HEK293 (cell line): Measurements from ENCODE around the gene MYO15B.

Experiments used
- CTCF ChIA-PET: fragments of 350-600 bp; formaldehyde crosslinking; extraction: SDS; loops from one replicate; lab custom pipeline; 2021; ENCODE audit warnings: antibody characterized with exemption; lab: Yijun Ruan, JAX
- POLR2A ChIA-PET: fragments of 300-600 bp; formaldehyde crosslinking; extraction: SDS; loops from one replicate; lab custom pipeline; 2020; ENCODE audit warnings: antibody characterized with exemption, inconsistent platforms; lab: Yijun Ruan, JAX
- H3K27ac ChIP-seq: fragments of 200-500 bp; sonication (Bioruptor generic); 2 replicates; pipeline ENCODE4 v1.5.1; 2014; ENCODE audit warnings: low read depth, low read length, control low read depth, inconsistent platforms; ENCODE audit errors: extremely low read depth
- H3K36me3 ChIP-seq, 2 experiments: fragments of 200-500 bp in 1 of 2; sonication (Bioruptor generic) in 1 of 2; 1 replicate in 1 of 2; 2 replicates in 1 of 2; pipeline ENCODE4 v1.5.1; 2014 to 2017; ENCODE audit warnings: inconsistent platforms in 2 of 2, low read length in 2 of 2; ENCODE audit not compliant: control insufficient read depth in 2 of 2, insufficient read depth in 1 of 2
- H3K4me1 ChIP-seq: fragments of 200-500 bp; sonication (Bioruptor generic); 2 replicates; pipeline ENCODE4 v1.5.1; 2014; ENCODE audit warnings: mild to moderate bottlenecking, low read length, inconsistent platforms; ENCODE audit not compliant: control insufficient read depth, insufficient read depth
- H3K4me3 ChIP-seq: 2 replicates; pipeline ENCODE4 v1.5.1; 2011; ENCODE audit warnings: low read depth, mild to moderate bottlenecking, control low read depth, low read length, moderate library complexity
- H3K9me3 ChIP-seq: fragments of 200-500 bp; sonication (Bioruptor generic); 2 replicates; pipeline ENCODE4 v1.5.1; 2014; ENCODE audit warnings: low read depth, low read length, inconsistent platforms; ENCODE audit not compliant: control insufficient read depth, insufficient read depth
- GFI1B ChIP-seq: fragments of 450-650 bp; formaldehyde crosslinking; IDR thresholded peaks from 2 replicates; pipeline ENCODE4 v1.5.1; 2016; ENCODE audit warnings: missing biosample characterization, missing genetic modification characterization
- GLIS1 ChIP-seq: fragments of 450-650 bp; formaldehyde crosslinking; IDR thresholded peaks from 2 replicates; pipeline ENCODE4 v1.5.1; 2016; ENCODE audit warnings: missing biosample characterization, missing genetic modification characterization
- GLIS2 ChIP-seq: fragments of 450-650 bp; formaldehyde crosslinking; IDR thresholded peaks from 2 replicates; pipeline ENCODE4 v1.5.1; 2016; ENCODE audit warnings: missing biosample characterization, missing genetic modification characterization
- SCRT1 ChIP-seq: fragments of 450-650 bp; formaldehyde crosslinking; IDR thresholded peaks from 2 replicates; pipeline ENCODE4 v1.5.1; 2016; ENCODE audit warnings: missing biosample characterization, missing genetic modification characterization, borderline replicate concordance
- SP2 ChIP-seq: fragments of 450-650 bp; formaldehyde crosslinking; IDR thresholded peaks from 2 replicates; pipeline ENCODE4 v1.5.1; 2016; ENCODE audit warnings: missing biosample characterization, missing genetic modification characterization
- ZBTB20 ChIP-seq: fragments of 450-650 bp; formaldehyde crosslinking; IDR thresholded peaks from 2 replicates; pipeline ENCODE4 v1.5.1; 2016; ENCODE audit warnings: missing biosample characterization, missing genetic modification characterization
- ZBTB21 ChIP-seq: fragments of 450-650 bp; formaldehyde crosslinking; IDR thresholded peaks from 2 replicates; pipeline ENCODE4 v1.5.1; 2017; ENCODE audit warnings: missing biosample characterization, missing genetic modification characterization
- ZFP37 ChIP-seq: fragments of 450-650 bp; formaldehyde crosslinking; IDR thresholded peaks from 2 replicates; pipeline ENCODE4 v1.5.1; 2016; ENCODE audit warnings: missing biosample characterization, missing genetic modification characterization
- ZNF133 ChIP-seq: fragments of 450-650 bp; formaldehyde crosslinking; IDR thresholded peaks from 2 replicates; pipeline ENCODE4 v1.5.1; 2016; ENCODE audit warnings: missing biosample characterization, missing genetic modification characterization
- ZNF248 ChIP-seq: fragments of 450-650 bp; formaldehyde crosslinking; IDR thresholded peaks from 2 replicates; pipeline ENCODE4 v1.5.1; 2017; ENCODE audit warnings: missing biosample characterization, missing genetic modification characterization
- ZNF302 ChIP-seq: fragments of 450-650 bp; formaldehyde crosslinking; IDR thresholded peaks from 2 replicates; pipeline ENCODE4 v1.5.1; 2016; ENCODE audit warnings: missing biosample characterization, missing genetic modification characterization, low read depth
- ZNF473 ChIP-seq: fragments of 450-650 bp; formaldehyde crosslinking; IDR thresholded peaks from 2 replicates; pipeline ENCODE4 v1.5.1; 2017; ENCODE audit warnings: missing biosample characterization, missing genetic modification characterization
- ZNF529 ChIP-seq: fragments of 450-650 bp; formaldehyde crosslinking; IDR thresholded peaks from 2 replicates; pipeline ENCODE4 v1.5.1; 2017; ENCODE audit warnings: missing genetic modification characterization, missing biosample characterization; ENCODE audit not compliant: insufficient replicate concordance
- ZNF600 ChIP-seq: fragments of 450-650 bp; formaldehyde crosslinking; IDR thresholded peaks from 2 replicates; pipeline ENCODE4 v1.5.1; 2016; ENCODE audit warnings: missing biosample characterization, missing genetic modification characterization
- ZNF76 ChIP-seq: fragments of 450-650 bp; formaldehyde crosslinking; IDR thresholded peaks from 2 replicates; pipeline ENCODE4; 2016; ENCODE audit warnings: low read depth, missing biosample characterization, missing genetic modification characterization, borderline replicate concordance
- TF ChIP-seq, protein P1 (sequence below): fragments of 450-650 bp; formaldehyde crosslinking; IDR thresholded peaks from 2 replicates; pipeline ENCODE4 v1.5.1; 2016; ENCODE audit warnings: missing biosample characterization, missing genetic modification characterization
- TF ChIP-seq, protein P2 (sequence below): fragments of 450-650 bp; formaldehyde crosslinking; IDR thresholded peaks from 2 replicates; pipeline ENCODE4; 2016; ENCODE audit warnings: missing biosample characterization, missing genetic modification characterization
- TF ChIP-seq, protein P3 (sequence below): fragments of 450-650 bp; formaldehyde crosslinking; IDR thresholded peaks from 2 replicates; pipeline ENCODE4 v1.5.1; 2016; ENCODE audit warnings: missing biosample characterization, missing genetic modification characterization, low read depth
- TF ChIP-seq, protein P4 (sequence below): fragments of 450-650 bp; formaldehyde crosslinking; IDR thresholded peaks from 2 replicates; pipeline ENCODE4 v1.5.1; 2016; ENCODE audit warnings: missing biosample characterization, missing genetic modification characterization

MYO15B gene

DNA sequence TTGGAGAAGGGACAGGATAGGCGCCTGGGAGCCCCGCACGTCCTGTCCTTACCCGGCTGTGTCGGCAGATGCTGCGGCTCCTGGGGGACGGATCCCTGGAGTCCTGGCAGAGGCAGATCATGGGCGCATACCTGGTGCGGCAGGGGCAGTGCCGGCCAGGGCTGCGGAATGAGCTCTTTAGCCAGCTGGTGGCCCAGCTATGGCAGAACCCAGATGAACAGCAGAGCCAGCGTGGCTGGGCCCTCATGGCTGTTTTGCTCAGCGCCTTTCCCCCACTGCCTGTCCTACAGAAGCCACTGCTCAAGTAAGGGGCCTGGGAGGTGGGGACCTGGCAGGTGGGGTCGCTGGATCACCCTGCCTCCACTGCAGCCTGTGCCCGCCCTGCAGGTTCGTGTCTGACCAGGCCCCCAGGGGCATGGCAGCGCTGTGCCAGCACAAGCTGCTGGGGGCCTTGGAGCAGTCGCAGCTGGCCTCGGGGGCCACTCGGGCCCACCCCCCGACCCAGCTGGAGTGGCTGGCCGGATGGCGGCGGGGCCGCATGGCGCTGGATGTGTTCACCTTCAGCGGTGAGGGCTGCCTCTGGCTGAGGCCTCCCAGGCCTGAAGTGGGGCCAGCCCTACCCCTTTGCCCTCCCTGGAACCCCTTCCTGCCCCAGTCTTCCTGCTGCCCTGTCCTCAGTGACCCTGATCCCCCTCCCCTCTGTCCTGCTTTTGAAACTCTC is 25.5 kb downstream of the MYO15B start:
- POLR2A ChIA-PET = interaction anchor here (0.8 kb wide), 1 partner anchor 17 kb away, joined by 3 read pairs; no protein-coding TSS in a partner anchor
- Histone ChIP-seq H3K9me3 (no peaks in the 10 kb centered on the region), H3K27ac (no peak overlapping the region), H3K36me3 (no peaks in the 10 kb centered on the region), H3K4me3 (no peak overlapping the region), H3K4me1 (no peaks in the 10 kb centered on the region)
- TF ChIP-seq, protein P1, sequence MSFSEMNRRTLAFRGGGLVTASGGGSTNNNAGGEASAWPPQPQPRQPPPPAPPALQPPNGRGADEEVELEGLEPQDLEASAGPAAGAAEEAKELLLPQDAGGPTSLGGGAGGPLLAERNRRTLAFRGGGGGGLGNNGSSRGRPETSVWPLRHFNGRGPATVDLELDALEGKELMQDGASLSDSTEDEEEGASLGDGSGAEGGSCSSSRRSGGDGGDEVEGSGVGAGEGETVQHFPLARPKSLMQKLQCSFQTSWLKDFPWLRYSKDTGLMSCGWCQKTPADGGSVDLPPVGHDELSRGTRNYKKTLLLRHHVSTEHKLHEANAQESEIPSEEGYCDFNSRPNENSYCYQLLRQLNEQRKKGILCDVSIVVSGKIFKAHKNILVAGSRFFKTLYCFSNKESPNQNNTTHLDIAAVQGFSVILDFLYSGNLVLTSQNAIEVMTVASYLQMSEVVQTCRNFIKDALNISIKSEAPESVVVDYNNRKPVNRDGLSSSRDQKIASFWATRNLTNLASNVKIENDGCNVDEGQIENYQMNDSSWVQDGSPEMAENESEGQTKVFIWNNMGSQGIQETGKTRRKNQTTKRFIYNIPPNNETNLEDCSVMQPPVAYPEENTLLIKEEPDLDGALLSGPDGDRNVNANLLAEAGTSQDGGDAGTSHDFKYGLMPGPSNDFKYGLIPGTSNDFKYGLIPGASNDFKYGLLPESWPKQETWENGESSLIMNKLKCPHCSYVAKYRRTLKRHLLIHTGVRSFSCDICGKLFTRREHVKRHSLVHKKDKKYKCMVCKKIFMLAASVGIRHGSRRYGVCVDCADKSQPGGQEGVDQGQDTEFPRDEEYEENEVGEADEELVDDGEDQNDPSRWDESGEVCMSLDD (tag by site-specific recombination) = no peak
- TF ChIP-seq ZBTB20 (tag by site-specific recombination) (no peak), GFI1B (no peak), GLIS2 (tag by site-specific recombination) (peak; percentile 13; the same call in 1 of the 2 replicates), ZNF473 (no peak), ZNF302 (tag by site-specific recombination) (no peak), ZNF600 (tag by site-specific recombination) (peak; percentile 45; the same call in 1 of the 2 replicates), ZBTB21 (tag by site-specific recombination) (no peak), SP2 (tag by site-specific recombination) (no peak), ZNF248 (tag by site-specific recombination) (no peak), ZFP37 (tag by site-specific recombination) (no peak)
- TF ChIP-seq, protein P2, sequence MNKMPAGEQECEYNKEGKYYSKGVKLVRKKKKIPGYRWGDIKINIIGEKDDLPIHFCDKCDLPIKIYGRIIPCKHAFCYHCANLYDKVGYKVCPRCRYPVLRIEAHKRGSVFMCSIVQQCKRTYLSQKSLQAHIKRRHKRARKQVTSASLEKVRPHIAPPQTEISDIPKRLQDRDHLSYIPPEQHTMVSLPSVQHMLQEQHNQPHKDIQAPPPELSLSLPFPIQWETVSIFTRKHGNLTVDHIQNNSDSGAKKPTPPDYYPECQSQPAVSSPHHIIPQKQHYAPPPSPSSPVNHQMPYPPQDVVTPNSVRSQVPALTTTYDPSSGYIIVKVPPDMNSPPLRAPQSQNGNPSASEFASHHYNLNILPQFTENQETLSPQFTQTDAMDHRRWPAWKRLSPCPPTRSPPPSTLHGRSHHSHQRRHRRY = no peak
- CTCF ChIA-PET = interaction anchor here (0.6 to 10.3 kb wide), 4 partner anchors 12 to 1022 kb away, joined by 3 to 102 read pairs (median 4); no protein-coding TSS in a partner anchor

DNA sequence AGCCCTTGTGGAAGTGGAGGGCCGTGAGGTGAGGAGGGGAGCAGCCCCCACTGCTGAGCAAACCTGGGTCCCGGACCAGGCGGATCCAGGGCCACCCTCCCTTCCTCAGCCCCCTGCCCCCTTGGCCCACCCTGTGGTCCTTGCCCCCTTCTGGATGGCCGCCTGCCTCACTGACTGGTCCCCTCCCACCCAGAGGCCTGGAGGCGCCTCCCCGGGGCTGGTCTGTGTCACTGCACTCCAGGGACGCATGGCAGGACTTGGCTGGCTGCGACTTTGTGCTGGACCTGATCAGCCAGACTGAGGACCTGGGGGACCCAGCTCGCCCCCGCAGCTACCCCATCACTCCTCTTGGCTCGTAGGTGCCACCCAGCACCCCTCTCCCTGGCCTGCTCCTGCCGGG is 26.4 kb downstream of the MYO15B start:
- no peak for TF ChIP-seq ZBTB21 (tag by site-specific recombination)
- TF ChIP-seq GLIS1 (tag by site-specific recombination) = 0 out of 2 replicates have a peak, but pooled peaks have one; percentile 10
- no peak for TF ChIP-seq ZNF76 (tag by site-specific recombination)
- TF ChIP-seq, protein P3, sequence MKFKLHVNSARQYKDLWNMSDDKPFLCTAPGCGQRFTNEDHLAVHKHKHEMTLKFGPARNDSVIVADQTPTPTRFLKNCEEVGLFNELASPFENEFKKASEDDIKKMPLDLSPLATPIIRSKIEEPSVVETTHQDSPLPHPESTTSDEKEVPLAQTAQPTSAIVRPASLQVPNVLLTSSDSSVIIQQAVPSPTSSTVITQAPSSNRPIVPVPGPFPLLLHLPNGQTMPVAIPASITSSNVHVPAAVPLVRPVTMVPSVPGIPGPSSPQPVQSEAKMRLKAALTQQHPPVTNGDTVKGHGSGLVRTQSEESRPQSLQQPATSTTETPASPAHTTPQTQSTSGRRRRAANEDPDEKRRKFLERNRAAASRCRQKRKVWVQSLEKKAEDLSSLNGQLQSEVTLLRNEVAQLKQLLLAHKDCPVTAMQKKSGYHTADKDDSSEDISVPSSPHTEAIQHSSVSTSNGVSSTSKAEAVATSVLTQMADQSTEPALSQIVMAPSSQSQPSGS (tag by site-specific recombination) = no peak
- TF ChIP-seq, protein P4, sequence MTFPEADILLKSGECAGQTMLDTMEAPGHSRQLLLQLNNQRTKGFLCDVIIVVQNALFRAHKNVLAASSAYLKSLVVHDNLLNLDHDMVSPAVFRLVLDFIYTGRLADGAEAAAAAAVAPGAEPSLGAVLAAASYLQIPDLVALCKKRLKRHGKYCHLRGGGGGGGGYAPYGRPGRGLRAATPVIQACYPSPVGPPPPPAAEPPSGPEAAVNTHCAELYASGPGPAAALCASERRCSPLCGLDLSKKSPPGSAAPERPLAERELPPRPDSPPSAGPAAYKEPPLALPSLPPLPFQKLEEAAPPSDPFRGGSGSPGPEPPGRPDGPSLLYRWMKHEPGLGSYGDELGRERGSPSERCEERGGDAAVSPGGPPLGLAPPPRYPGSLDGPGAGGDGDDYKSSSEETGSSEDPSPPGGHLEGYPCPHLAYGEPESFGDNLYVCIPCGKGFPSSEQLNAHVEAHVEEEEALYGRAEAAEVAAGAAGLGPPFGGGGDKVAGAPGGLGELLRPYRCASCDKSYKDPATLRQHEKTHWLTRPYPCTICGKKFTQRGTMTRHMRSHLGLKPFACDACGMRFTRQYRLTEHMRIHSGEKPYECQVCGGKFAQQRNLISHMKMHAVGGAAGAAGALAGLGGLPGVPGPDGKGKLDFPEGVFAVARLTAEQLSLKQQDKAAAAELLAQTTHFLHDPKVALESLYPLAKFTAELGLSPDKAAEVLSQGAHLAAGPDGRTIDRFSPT (tag by site-specific recombination) = no peak
- TF ChIP-seq SCRT1 (tag by site-specific recombination) = no peak
- no peak for TF ChIP-seq ZNF529 (tag by site-specific recombination)
- no peak for TF ChIP-seq ZNF133
- Histone ChIP-seq H3K9me3 (no peaks in the 10 kb centered on the region), H3K4me1 (no peaks in the 10 kb centered on the region), H3K4me3 (no peak overlapping the region), H3K36me3 (no peaks in the 10 kb centered on the region), H3K27ac (no peak overlapping the region)
- CTCF ChIA-PET = interaction anchor here (0.5 to 10.3 kb wide), 10 partner anchors 13 to 136 kb away, joined by 3 to 102 read pairs (median 4); partner anchors contain the start of gene SMIM5
- POLR2A ChIA-PET = interaction anchor here (0.8 kb wide), 1 partner anchor 16 kb away, joined by 3 read pairs; no protein-coding TSS in a partner anchor
